NCI-H2029 (cell line): ENCODE data around the gene FAM131C.
A peak's percentile ranks its signal among the peaks of the same experiment; 100 is the strongest.
"Not testable (repeated sequence)": the region's sequence is repeated elsewhere in the genome, so short reads cannot be mapped to it uniquely, and the experiment has no call there.

Experiments
- DNase-seq: peaks from one replicate; lab custom pipeline; 2025; lab: John Stamatoyannopoulos, UW

Gene FAM131C, protein sequence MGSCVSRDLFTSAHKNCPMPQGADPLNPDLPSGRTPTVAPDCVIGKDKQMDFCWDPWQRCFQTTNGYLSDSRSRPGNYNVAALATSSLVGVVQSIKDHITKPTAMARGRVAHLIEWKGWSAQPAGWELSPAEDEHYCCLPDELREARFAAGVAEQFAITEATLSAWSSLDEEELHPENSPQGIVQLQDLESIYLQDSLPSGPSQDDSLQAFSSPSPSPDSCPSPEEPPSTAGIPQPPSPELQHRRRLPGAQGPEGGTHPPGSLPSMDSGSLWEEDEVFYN

GRCh38 chr1:16073490-16074119, at the start of gene FAM131C:
Gene FAM131C, minus strand, starts transcription at chr1:16073651. Its CDS starts 209 bp downstream, at chr1:16073442.
- DNase-seq: no peak

DNA sequence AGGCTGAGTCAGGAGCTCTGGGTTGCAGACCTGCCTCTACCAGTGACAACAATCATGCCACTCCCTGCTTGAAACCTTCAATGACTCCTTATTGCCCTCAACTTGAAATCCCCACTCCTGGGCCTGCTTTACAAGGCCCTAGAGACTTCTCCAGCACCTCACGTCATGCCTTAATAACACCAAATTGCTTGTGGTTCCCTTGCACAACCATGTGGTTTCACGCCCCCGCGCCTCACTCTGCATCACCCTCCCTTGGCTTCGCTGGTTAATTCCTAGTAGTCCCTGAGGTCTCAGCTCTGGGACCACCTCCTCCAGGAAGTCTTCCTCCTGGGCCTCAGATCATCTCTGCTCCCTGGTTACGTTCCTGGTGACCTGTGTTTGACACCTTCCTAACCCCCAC, 49.5 kb upstream of the FAM131C start:
- DNase-seq: no peak

GRCh38 chr1:16122350-16122881, 49.0 kb upstream of the FAM131C start:
- no peak for DNase-seq

- peak; percentile 84 for DNase-seq
These were observed 47.5 kb upstream of the FAM131C start for GRCh38 chr1:16120940-16121410.

DNA sequence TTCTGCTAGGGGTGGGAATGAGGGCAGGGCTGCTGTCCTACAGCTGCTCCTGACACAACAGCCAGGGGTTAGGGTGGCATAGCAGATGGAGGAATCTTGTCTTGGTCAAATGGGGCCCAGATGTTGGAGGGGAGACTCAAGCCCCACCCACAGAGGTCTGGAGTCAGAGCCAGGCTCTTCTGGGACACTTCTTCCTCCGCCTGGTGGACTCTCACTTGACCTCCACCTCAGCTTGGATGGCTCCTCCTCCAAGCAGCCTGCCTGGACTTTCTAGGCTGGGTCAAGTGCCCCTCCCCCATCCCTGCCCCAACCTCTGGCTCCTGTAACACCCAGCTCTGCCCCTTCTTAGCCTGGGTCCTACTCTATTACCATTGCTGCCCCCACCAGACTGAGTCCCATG, 47.0 kb upstream of the FAM131C start:
- DNase-seq: no peak

DNA sequence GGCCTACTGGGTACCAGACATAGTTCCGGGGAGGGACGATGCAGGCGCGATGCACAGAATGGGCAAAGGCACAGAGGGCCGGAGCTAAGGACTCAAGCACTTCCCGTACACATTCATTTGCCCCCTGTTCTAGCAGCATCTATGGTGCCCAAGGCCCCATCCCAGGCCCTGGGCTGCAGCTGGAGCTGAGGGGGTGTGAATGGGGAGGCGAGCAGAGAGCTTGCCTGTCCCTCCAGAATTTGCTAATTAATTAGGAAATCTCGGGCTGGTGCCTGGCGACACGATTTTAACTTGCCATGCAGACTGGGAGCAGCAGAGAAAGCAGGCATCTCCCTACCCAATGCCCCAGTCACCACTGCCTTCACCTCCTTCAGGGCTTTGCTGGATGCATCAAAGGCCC, 46.5 kb upstream of the FAM131C start:
- DNase-seq: no peak

GRCh38 chr1:16119504-16119903, 46.1 kb upstream of the FAM131C start:
- no peak for DNase-seq

DNA sequence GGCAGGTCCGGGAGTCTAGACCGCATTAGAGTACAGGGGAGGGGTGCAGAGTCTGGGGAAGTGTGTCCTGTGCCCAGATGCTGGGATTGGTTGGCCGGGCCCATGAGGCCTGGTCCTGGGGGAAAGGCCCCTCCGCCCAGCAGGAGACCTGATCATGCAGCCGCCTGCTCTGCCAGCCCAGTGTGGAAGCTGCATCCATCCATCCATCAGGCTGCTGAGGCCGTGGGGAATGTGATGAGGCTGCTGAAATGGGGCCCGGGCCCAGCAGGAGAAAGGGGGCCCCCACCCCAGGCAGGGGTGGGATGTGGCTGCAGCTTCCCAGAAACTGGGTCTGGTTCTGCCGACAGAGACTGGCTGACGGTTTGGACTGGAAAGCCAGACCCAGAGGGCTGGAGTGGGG, 45.3 kb upstream of the FAM131C start:
- DNase-seq: no peak

DNA sequence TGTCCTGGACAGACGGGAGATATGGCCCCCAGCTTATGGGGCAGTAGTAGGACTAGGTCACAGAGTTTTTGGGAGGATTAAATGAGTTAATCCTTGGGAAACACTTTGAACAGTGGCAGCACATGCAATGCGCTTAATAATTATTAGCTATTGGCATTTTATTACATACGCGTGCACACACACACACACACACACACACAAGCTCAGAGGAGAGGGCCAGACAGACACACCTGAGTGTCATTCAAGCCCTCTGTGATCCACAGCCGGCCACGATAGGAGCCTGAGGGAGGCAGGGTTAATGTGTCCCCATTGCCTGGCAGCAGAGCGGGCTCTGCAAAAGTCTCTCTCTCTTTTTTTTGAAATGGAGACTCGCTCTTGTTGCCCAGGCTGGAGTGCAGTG, 44.5 kb upstream of the FAM131C start:
- no peak for DNase-seq

DNA sequence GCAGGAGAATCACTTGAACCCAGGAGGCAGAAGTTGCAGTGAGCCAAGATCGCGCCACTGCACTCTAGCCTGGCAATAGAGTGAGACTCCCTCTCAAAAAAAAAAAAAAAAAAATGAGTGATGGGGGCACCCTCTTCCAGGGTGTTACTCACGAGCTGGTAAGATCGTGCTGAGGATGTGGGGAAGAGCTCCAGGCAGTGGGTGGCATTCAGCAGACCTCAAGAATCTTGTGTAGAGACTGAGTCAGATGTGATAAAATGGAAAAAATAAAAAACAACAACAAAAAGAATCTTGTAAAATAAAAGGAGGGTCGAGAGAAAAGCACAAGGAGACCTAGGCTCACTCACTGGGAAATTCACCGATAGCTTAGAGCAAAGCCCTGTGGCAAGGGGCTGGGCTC, 43.9 kb upstream of the FAM131C start:
- DNase-seq: no peak

DNA sequence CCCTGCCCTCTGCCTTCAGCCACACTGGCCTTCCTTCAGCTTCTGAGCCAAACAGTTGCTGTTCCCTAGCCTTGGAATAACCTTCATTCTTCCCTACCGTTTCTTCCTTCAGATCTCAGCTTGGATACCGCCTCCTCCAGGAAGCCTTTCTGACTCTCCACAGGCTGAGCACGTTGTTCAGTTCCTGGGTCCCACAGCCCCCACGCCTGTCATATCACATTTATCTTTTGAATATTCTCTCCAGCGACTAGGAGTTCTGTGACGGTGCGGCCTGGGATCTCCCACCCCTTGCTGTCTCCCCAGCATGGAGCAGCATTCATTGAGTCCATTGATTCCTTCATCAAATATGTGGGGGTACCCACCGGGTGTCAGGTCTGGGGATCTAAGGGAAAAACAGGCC, 43.2 kb upstream of the FAM131C start:
- no peak for DNase-seq

DNA sequence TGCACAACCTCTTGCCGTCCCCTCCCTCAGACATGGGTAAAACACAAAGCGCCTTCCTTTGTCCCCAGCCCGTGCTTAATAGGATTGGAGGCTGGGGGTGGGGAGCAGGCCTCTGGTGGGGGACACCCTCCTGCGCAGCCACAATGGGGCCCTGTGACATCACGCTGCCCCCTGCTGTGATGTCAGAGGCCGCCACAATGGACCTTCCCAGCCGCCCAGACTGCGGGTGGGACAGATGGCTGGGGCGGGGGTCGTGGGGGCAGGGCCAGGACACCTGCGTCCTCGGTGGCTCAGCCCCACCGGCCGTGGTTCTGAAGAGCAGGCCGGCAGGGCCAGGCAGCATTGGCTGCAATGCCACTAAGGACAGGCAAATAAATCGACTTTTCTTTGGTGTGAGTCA, 42.6 kb upstream of the FAM131C start:
- DNase-seq: no peak

DNA sequence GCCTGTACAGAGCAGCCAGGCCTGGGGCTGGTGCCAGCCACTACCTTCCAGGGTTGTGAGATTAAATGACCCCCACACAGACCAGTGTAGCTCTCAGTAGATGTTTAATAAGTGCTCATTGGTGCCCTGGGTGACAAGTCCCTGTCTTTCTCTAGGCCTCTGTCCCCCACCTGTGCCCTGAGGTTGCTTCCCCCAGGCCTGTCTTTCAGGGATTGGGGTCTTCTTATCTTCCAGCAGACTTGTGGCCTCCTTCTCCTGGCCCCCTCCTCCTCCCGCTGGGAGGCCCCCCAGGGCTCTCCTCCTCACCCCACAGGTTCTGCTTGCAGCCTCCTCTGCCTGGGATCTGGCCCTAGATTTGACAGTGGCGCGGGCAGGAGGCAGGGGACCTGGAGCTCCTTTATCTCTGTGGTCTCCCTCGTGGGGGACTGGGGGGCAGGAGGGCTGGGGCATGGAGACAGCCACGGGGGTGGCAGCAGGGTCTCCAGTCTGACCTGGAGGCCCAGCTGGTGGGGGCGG, 42.1 kb upstream of the FAM131C start:
- DNase-seq: no peak

DNA sequence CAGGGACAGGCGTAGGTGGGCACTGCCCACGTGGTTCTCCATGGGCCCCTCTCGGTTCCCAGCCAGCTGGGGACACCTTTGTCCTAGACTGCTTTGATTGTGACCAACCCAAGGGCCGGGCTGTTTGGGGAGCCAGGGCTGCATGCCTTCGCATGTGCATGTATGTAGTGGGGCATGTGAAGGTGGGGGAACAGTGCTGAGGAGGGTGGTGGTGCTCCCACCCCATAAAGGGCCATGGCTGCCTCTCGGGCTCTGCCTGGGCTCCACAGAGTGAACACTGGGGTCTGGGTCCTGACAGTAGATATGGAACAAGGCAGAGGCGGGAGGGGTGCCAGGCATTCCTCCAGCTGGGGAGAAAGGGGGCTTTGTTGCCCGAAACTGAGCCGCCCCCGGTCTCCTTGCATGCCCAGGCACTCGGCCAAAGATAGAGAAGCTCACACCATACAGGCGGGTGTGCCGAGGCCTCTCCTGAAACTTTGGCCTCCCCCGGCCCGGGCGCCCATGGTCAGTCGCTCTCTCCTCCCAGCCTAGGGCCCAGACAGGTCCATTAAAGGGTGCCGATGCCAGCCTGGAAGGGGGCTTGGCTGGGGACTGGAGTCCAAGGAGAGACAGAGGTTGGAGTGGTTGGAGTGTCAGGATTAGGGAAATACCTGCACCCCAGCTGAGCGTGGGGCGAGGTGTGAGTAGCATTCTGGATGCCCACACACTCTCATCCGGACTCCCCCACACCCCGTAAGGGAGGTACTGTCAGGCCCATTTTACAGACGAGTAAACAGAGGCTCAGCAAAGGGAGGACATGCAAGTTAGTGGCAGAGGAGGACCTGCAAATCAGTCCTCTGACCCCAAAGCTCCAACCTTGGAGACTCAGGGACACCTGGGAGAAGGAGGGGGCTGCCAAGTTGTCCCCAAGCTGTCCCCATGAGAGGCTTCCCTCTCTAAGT, 41.3 kb upstream of the FAM131C start:
- no peak for DNase-seq

- no peak for DNase-seq
These were observed 39.4 kb upstream of the FAM131C start for GRCh38 chr1:16112596-16113555.

- no peak for DNase-seq
These were observed 38.5 kb upstream of the FAM131C start for GRCh38 chr1:16111771-16112595.

- no peak for DNase-seq
These were observed 37.4 kb upstream of the FAM131C start for GRCh38 chr1:16110884-16111283.

- no peak for DNase-seq
These were observed 37.0 kb upstream of the FAM131C start for GRCh38 chr1:16110456-16110855.

- no peak for DNase-seq
These were observed 36.1 kb upstream of the FAM131C start for GRCh38 chr1:16109571-16109970.

GRCh38 chr1:16107039-16107438, 33.6 kb upstream of the FAM131C start:
- DNase-seq: not testable (repeated sequence)
